HG02884 (cell line): ENCODE measurements around the gene REEP6.

Experiments used
- ATAC-seq: cut with Tn5 transposase; IDR thresholded peaks from one replicate; pipeline ENCODE4 v1.9.1; 2021; ENCODE audit warnings: mild to moderate bottlenecking, moderate library complexity; ENCODE audit not compliant: unreplicated experiment

REEP6 gene

GRCh38 chr19:1491114-1491848 lies at the start of gene REEP6:
REEP6 (plus strand) TSS chr19:1491181; CDS start chr19:1491270, 89 bp downstream.
- ATAC-seq, result no peak

DNA sequence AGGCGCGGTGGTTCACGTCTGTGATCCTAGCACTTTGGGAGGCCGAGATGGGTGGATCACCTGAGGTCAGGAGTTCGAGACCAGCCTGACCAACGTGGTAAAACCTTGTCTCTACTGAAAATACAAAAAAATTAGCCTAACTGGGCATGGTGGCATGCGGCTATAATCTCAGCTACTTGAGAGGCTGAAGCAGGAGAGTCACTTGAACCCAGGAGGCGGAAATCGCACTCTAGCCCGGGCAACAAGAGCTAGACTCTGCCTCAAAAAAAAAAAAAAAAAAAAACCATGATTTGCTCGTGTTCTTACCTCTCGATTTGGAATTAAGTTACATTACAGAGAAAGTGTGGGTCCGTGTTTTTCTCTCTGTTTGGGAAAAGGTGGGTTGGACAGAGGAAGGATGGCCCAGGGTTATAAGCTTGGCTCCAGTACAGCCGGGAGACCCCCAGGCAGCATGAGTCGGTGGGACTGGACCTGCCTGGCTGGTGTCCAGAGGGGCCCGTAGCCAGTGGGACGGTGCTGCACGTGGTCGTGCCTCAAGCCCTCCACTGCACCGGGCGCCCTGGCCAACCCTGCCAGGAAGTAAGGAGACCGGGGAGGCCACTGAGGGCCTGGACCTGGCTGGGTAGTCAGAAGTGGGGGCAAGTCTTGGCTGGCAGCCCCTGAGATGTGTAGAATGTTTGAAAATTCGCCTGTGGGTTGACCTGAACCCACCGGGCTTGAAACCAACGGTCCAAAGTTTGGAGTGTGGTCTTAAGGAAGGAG lies 49.1 kb upstream of the REEP6 start:
- no peak for ATAC-seq

DNA sequence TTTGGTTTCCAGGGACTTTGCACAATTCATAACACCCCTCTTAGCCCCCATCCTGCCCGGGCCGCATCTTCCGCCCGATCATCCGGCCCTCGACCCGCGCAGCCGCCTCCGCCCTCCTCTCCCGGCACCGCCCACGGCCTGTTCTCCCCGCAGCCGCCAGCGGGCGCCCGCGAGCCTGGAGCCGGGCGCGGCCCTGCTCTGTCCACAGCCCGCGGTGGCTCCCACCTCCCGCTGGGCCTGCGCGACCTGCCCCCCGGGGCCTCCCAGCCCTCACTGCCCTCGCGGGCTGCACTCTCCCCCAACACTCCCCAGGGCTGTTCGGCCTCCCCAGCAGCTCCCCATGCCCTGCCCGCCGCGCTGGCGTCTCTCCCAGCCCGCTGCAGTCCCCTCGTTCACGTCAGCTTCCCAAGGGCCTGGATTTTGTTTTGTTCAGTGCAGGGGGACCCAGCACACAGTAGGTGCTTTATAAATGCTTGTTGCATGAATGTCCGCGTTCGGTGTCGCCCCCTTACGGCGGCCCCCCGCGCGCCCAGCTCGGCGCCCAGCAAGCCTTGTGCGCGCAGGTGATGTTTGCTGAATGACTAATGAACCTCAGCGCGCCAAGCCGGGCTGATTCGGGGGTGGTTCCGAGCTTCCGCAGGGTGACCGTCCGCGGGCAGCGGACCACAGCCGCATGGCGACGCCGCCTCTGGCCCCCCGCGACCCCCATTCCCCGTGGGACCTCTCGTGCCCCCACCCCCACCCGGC lies 45.6 kb upstream of the REEP6 start:
- no peak for ATAC-seq

- ATAC-seq, result no peak
Measured at GRCh38 chr19:1445932-1446712, 44.9 kb upstream of the REEP6 start.

GRCh38 chr19:1446713-1447481 lies 44.1 kb upstream of the REEP6 start:
- no peak for ATAC-seq

DNA sequence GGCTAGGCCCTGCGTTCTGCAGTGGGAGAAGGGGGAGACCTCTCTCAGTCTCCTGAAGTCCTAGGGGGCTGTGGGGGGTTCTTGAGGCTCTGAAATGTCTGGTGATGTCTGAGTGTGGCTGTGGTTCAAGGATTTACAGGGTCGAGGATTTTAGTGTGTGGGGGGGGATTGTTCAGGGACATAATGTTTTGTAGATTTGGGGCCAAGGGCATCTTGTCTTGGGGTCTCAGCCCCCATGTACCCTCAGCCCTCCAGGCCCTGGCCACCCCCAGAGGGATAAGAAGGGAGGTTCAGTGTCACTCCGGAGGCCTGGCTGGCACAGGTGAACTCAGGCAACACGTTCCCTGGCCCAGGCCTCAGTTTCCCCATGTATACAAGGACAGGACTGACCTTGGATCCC lies 43.5 kb upstream of the REEP6 start:
- ATAC-seq, result no peak

DNA sequence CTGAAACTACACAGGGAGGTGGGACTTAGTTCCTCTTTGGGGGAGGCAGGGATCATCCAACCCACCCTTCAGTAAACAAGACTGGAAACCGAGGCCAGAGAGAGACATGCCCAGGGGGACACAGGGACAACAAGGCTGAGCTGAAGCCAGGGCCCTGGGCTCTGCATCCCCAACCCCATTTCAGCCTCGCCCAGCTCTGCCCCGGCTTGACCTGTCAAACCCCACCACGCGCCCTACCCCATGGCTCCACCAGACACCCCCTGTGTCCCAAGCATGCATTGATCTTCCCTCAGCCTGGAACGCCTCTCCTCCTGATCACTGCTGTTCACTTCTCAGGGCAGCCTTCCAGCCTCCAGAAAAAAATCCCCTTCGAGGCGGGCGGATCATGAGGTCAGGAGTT lies 43.0 kb upstream of the REEP6 start:
- no peak for ATAC-seq

GRCh38 chr19:1449467-1450442 lies 41.2 kb upstream of the REEP6 start, which contains the start of gene APC2:
APC2 (plus strand) TSS chr19:1450121; CDS start chr19:1453002, 2,881 bp downstream.
- ATAC-seq, result no peak

GRCh38 chr19:1450735-1451731 lies 39.9 kb upstream of the REEP6 start:
- no peak for ATAC-seq

DNA sequence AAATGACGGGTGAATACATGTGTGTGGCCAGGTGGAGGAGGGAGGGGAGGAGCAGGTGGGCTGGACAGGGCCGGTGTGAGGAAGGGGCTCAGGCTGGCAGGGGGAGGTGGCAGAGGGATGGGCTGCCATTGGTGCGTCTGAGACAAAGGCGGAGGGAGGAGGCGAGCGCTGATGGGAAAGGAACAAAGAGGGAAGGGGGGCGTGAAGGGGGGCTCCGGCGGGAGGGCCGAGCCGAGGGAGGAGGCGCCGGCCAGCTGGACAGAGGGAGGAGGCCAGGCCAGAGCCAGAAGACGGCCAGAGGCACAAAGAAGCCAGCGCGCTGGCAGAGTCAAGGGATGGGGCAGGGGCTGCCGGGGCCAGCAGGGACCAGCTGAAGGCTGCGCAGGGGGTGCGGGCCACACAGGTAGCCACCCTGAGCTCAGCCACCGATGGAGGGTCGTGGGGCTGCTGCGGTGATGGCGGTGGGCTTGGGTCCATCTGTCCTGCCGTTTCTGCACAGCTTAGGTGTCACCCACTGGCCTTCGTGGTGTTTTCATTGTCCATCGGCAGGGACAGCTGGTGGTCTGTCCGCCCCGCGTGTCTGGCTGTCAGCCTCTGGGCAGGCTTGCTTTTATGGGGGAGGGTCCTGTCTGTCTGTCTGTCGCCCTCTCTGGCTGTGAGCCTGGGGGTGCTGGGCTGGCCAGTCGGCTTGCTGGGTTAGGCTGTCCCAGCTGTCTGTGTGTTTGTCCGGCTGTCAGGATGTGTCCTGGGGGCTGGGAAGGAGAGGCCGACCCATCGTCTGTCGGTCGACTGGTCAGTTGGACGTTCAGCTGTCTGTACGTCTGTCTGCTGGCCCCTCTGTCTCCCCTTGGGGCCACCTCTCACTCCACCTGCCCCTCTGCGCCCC lies 38.8 kb upstream of the REEP6 start:
- ATAC-seq, result no peak

DNA sequence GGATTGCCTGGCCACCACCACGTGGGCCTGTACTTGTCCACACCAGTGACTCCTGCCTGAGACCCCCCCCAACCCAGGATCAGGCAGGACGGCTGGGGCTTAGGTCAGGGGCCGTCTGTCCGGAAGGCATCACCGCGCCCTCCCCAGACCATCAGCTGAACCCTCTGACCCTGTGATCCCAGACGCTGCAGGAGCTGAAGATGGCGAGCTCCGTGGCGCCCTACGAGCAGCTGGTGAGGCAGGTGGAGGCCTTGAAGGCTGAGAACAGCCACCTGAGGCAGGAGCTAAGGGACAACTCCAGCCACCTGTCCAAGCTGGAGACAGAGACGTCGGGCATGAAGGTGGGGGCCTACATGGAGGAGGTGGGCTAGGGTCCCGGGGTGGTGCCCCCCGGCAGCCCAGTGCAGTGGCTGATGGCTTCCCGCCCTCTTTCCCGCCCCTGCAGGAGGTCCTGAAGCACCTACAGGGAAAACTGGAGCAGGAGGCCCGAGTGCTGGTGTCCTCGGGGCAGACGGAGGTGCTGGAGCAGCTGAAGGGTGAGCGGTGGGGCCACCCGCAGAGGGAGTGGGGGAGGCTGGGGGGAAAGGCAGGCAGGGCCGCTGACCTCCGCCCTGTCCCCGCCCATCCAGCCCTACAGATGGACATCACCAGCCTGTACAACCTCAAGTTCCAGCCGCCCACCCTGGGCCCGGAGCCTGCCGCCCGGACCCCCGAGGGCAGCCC lies 38.0 kb upstream of the REEP6 start:
- no peak for ATAC-seq

- ATAC-seq, result no peak
Measured at GRCh38 chr19:1453525-1454364, 37.2 kb upstream of the REEP6 start.

DNA sequence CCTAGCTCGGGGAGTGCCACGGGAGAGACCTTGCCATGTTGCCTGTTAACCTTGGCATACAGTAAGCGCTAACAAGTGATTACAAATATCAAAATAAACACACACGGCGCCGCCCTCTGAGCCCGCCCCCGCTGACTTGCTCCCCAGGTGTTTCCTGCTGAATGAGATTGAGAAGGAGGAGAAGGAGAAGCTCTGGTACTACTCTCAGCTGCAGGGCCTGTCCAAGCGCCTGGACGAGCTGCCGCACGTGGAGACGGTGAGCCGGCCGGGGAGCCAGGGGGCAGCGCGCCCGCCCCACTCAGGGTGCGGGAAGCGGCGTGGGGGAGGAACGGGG lies 36.0 kb upstream of the REEP6 start:
- no peak for ATAC-seq

- ATAC-seq, result no peak
Measured at GRCh38 chr19:1455336-1456120, 35.5 kb upstream of the REEP6 start.
